HG03521 (cell line): ENCODE data around the gene UBE2J1.

Source experiments
- ATAC-seq: cut with Tn5 transposase; IDR thresholded peaks from one replicate; pipeline ENCODE4 v1.9.1; 2021; ENCODE audit warnings: mild to moderate bottlenecking, moderate library complexity; ENCODE audit not compliant: unreplicated experiment

Gene UBE2J1

GRCh38 chr6:89291256-89291819, 61.2 kb downstream of the UBE2J1 start:
- ATAC-seq: no peak

- no peak for ATAC-seq
Measured at GRCh38 chr6:89290401-89291155, 61.9 kb downstream of the UBE2J1 start.

- ATAC-seq: no peak
Measured at GRCh38 chr6:89289710-89290109, 62.8 kb downstream of the UBE2J1 start.

- ATAC-seq: no peak
Measured at GRCh38 chr6:89287351-89288028, 65.0 kb downstream of the UBE2J1 start.

GRCh38 chr6:89286516-89286915, 66.0 kb downstream of the UBE2J1 start:
- ATAC-seq: no peak

GRCh38 chr6:89284963-89285735, 67.4 kb downstream of the UBE2J1 start:
- ATAC-seq: no peak

GRCh38 chr6:89284081-89284480, 68.4 kb downstream of the UBE2J1 start:
- ATAC-seq: no peak

- no peak for ATAC-seq
Measured at GRCh38 chr6:89282749-89283148, 69.8 kb downstream of the UBE2J1 start.

GRCh38 chr6:89281779-89282246, 70.7 kb downstream of the UBE2J1 start:
- peak; percentile 98 for ATAC-seq

- no peak for ATAC-seq
Measured at GRCh38 chr6:89278956-89279355, 73.6 kb downstream of the UBE2J1 start.
